Measurements from ENCODE around the gene METTL18.

Gene METTL18

GRCh38 chr1:169809370-169810095 is 14.8 kb upstream of the METTL18 start:
- DNase-seq (ENCODE audit: low read depth), result no peak
- peak; percentile 48 for TF ChIP-seq CTCF (conservative IDR thresholded peaks at IDR 0.05; ENCODE audit: low read depth, low read length)
- H3K4me3 ChIP-seq (ENCODE audit: low read length), result no peak overlapping the region

GRCh38 chr1:169804941-169805340 is 10.2 kb upstream of the METTL18 start:
- no peak for DNase-seq (ENCODE audit: low read depth)

GRCh38 chr1:169802888-169803287 is 8.2 kb upstream of the METTL18 start:
- DNase-seq (ENCODE audit: low read depth), result no peak
- H3K4me3 ChIP-seq (ENCODE audit: low read length), result no peak overlapping the region
- TF ChIP-seq CTCF (conservative IDR thresholded peaks at IDR 0.05; ENCODE audit: low read depth, low read length), result no peak

More at GRCh38 chr1:169804941-169805340, 10.2 kb upstream of the METTL18 start:
- no peak overlapping the region for H3K4me3 ChIP-seq (ENCODE audit: low read length)
- TF ChIP-seq CTCF (conservative IDR thresholded peaks at IDR 0.05; ENCODE audit: low read depth, low read length), result no peak

- no peak overlapping the region for H3K4me3 ChIP-seq (ENCODE audit: low read length)
- no peak for TF ChIP-seq CTCF (conservative IDR thresholded peaks at IDR 0.05; ENCODE audit: low read depth, low read length)
- no peak for DNase-seq (ENCODE audit: low read depth)
These were observed 2.6 kb upstream of the METTL18 start for GRCh38 chr1:169797281-169797680.

GRCh38 chr1:169796274-169796810 is 1.6 kb upstream of the METTL18 start:
- DNase-seq (ENCODE audit: low read depth), result no peak
- no peak overlapping the region for H3K4me3 ChIP-seq (ENCODE audit: low read length)
- TF ChIP-seq CTCF (conservative IDR thresholded peaks at IDR 0.05; ENCODE audit: low read depth, low read length), result no peak

GRCh38 chr1:169795687-169796086 is 980 bp upstream of the METTL18 start:
- DNase-seq (ENCODE audit: low read depth), result no peak

More at GRCh38 chr1:169795687-169796086, 980 bp upstream of the METTL18 start:
- peak overlapping the region; percentile 96 for H3K4me3 ChIP-seq (ENCODE audit: low read length)
- no peak for TF ChIP-seq CTCF (conservative IDR thresholded peaks at IDR 0.05; ENCODE audit: low read depth, low read length)

All from retinal pigment epithelial cell (primary cell).